Stomach (tissue), 9 donors: ENCODE data around the gene ZC3H10. TPM values are rescaled to one million over a fixed set of nuclear protein-coding genes. Genes with fewer than 3 reads are reported as not detected.

ENCODE experiments used
- DNase-seq, 2 donors: peaks; one replicate each; pipeline versions ENCODE4 v3.0.0 to v3.0.0-alpha.2; 2013 to 2019
- H3K27ac ChIP-seq, 5 donors: fragments of 200-600 bp in 4 of 5; sonication (generic) in 4 of 5; one replicate each; pipeline ENCODE4 v1.5.1; 2013 to 2019; ENCODE audit warnings: mild to moderate bottlenecking in 1 of 5, moderate library complexity in 1 of 5
- H3K27me3 ChIP-seq, 3 donors: fragments of 200-600 bp; sonication (generic); one replicate each; pipeline ENCODE4 v1.5.1; 2017 to 2019; ENCODE audit warnings: mixed run types in 1 of 3
- H3K36me3 ChIP-seq, 4 donors: fragments of 200-600 bp; sonication (generic); 1 replicate in 3 of 4; 2 replicates in 1 of 4; pipeline ENCODE4 v1.5.1; 2016 to 2019
- H3K4me1 ChIP-seq, 4 donors: fragments of 200-600 bp; sonication (generic); one replicate each; pipeline ENCODE4 v1.5.1; 2016 to 2019
- H3K4me3 ChIP-seq, 4 donors: fragments of 200-600 bp; sonication (generic) in 3 of 4; one replicate each; pipeline ENCODE4 v1.5.1; 2016 to 2019; ENCODE audit warnings: mild to moderate bottlenecking in 1 of 4
- H3K9me3 ChIP-seq, 4 donors: fragments of 200-600 bp; sonication (generic); one replicate each; pipeline ENCODE4 v1.5.1; 2016 to 2019
- EP300 ChIP-seq: sonication (generic); formaldehyde crosslinking; IDR thresholded peaks from one replicate; pipeline ENCODE4 v1.6.1; 2017; ENCODE audit warnings: antibody characterized with exemption
- POLR2A ChIP-seq, 4 donors: fragments of 450-650 bp; IDR thresholded peaks; one replicate each; pipeline ENCODE4 v1.6.1; 2016; ENCODE audit warnings: antibody characterized with exemption in 4 of 4, control low read depth in 2 of 4, mild to moderate bottlenecking in 1 of 4, moderate library complexity in 1 of 4
- POLR2AphosphoS5 ChIP-seq, 3 donors: sonication (generic); formaldehyde crosslinking; IDR thresholded peaks; one replicate each; pipeline ENCODE4 v1.6.1; 2016; ENCODE audit warnings: antibody characterized with exemption in 3 of 3
- WGBS, 5 donors: extraction: QIAGEN DNeasy Blood & Tissue Kit in 3 of 5; methylation state at CpG; one replicate each; pipeline versions ENCODE4 v1.1.5 to v1.1.7; 2013 to 2018; 5-methylcytosine and 5-hydroxymethylcytosine counted together
- intact Hi-C: fragments of 100-400 bp; cut with DNase I; formaldehyde crosslinking; loops from one replicate; pipeline ENCODE4 v1.15.1; 2023; ENCODE audit warnings: low total_unique reads
- polyA plus RNA-seq, 3 donors: library from polyadenylated mRNA; stranded (reverse); fragments of 200-250 nt; gene quantifications; one replicate each; pipeline ENCODE4 v1.2.3, GENCODE V29; 2013
- total RNA-seq, 5 donors: library from RNA; depleted of rRNA; stranded (reverse); fragments of >200 nt; gene quantifications; one replicate each; pipeline versions ENCODE4 v1.1.0 to v1.2.3, GENCODE V29; 2014 to 2016
- TF ChIP-seq, protein P1 (sequence below), 7 experiments: fragments of 450-650 bp in 4 of 7; fragments of 200-600 bp in 3 of 7; sonication (generic) in 3 of 7; IDR thresholded peaks; one replicate each; pipeline ENCODE4 v1.5.1; 2016 to 2019; ENCODE audit warnings: antibody characterized with exemption in 7 of 7, control low read depth in 2 of 7, mild to moderate bottlenecking in 1 of 7
- donor health status: healthy with polysubstance abuse.
- donor health status: Bipolar disorder and iron deficiency.
- donor health status: healthy.

ZC3H10 gene
- total and polyA plus RNA-seq, 8 donors = under 0.01 to 5.8 (median 2.0) TPM

DNA sequence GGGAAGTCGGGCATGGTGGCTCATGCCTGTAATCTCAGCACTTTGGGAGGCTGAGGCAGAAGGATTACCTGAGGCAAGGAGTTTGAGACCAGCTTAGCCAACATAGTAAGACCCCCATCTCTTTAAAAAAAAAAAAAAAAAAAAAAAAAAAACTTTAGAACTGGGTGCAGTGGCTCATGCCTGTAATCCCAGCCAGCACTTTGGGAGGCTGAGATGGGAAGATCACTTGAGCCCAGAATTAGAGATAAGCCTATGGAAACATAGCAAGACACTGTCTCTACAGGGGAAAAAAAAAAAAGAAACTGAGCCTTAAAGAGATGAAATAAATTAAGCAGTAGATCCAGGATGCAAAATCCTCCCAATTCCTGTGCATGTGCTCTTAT lies 15.4 kb upstream of the ZC3H10 start:
- TF ChIP-seq, protein P1, sequence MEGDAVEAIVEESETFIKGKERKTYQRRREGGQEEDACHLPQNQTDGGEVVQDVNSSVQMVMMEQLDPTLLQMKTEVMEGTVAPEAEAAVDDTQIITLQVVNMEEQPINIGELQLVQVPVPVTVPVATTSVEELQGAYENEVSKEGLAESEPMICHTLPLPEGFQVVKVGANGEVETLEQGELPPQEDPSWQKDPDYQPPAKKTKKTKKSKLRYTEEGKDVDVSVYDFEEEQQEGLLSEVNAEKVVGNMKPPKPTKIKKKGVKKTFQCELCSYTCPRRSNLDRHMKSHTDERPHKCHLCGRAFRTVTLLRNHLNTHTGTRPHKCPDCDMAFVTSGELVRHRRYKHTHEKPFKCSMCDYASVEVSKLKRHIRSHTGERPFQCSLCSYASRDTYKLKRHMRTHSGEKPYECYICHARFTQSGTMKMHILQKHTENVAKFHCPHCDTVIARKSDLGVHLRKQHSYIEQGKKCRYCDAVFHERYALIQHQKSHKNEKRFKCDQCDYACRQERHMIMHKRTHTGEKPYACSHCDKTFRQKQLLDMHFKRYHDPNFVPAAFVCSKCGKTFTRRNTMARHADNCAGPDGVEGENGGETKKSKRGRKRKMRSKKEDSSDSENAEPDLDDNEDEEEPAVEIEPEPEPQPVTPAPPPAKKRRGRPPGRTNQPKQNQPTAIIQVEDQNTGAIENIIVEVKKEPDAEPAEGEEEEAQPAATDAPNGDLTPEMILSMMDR (IDR thresholded peaks at IDR 0.05) = no peak
- no peak for TF ChIP-seq POLR2AphosphoS5 (IDR thresholded peaks at IDR 0.05)
- TF ChIP-seq EP300 = no peak
- no peak for TF ChIP-seq POLR2A (IDR thresholded peaks at IDR 0.05)
- Histone ChIP-seq H3K4me3 (peak overlapping the region in 1 of 4 donors; percentile 81), H3K9me3 (no peaks in the 10 kb centered on the region), H3K27me3 (no peaks in the 10 kb centered on the region), H3K27ac (peak overlapping the region in 4 of 5 donors; percentile 3 to 90 (median 88)), H3K4me1 (peaks cover 11 to 55% (median 32%) of the 10 kb centered on the region in 4 donors), H3K36me3 (peaks cover 41 to 62% (median 55%) of the 10 kb centered on the region in 4 donors)
- WGBS, 5 donors = 19 to 63% (median 46%) methylated on average over 1 of the region's 1 CpG
- no peak for DNase-seq
- intact Hi-C loops = no loop called here

DNA sequence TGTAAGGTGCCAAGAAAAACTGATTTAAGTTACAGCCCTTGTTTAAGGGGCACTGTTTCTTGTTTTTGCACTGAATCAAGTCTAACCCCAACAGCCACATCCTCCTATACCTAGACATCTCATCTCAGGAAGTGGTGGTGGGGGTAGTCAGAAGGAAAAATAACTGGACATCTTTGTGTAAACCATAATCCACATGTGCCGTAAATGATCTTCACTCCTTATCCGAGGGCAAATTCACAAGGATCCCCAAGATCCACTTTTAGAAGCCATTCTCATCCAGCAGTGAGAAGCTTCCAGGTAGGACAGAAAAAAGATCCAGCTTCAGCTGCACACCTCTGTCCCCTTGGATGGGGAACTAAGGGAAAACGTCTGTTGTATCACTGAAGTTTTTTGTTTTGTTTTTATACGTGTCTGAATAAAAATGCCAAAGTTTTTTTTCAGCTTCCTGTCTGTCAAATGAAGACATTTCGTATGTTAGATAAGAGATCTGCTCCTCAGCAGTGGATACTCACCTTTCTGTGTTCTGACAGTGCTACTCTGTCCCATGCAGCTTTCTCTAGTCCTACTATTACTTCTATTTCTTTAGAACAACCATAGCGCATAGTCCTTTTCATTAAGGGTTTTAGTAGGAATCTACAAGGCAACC lies 14.9 kb upstream of the ZC3H10 start:
- Histone ChIP-seq H3K4me1 (peaks cover 11 to 58% (median 32%) of the 10 kb centered on the region in 4 donors), H3K27ac (peak overlapping the region; percentile 28 to 90 (median 88)), H3K36me3 (peaks cover 46 to 62% (median 56%) of the 10 kb centered on the region in 4 donors), H3K9me3 (no peaks in the 10 kb centered on the region), H3K27me3 (no peaks in the 10 kb centered on the region), H3K4me3 (peak overlapping the region; percentile 66 to 96 (median 78))
- 29 to 44% (median 38%) methylated on average over 6 of the region's 6 CpGs for WGBS, 5 donors
- DNase-seq = peak in 1 of 2 donors; percentile 20
- TF ChIP-seq, protein P1 (IDR thresholded peaks at IDR 0.05) = no peak
- peak in 1 of 3 donors; percentile 6 for TF ChIP-seq POLR2AphosphoS5 (IDR thresholded peaks at IDR 0.05)
- intact Hi-C loops = no loop called here

DNA sequence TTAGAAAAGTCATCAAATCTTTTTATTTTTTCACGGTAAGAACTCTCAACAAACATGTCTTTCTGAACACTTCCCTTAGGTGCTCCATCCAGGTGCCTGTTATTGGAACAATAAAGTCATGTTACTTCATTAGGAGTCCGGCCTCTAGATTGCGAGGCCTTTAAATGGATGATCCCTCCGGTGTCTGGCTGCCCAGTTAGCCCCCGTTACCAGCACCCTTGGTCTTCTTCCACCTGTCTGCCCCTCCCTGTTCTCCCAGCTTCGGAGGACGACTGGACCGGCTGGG lies 14.3 kb upstream of the ZC3H10 start:
- peak overlapping the region; percentile 88 to 93 (median 89) for H3K27ac ChIP-seq
- intact Hi-C loops = no loop called here
- peaks cover 11 to 58% (median 32%) of the 10 kb centered on the region in 4 donors for H3K4me1 ChIP-seq
- H3K27me3 ChIP-seq = no peaks in the 10 kb centered on the region
- 0 to 2% (median 2%) methylated on average over 7 to 8 of the region's 8 CpGs for WGBS, 5 donors
- TF ChIP-seq, protein P1 (IDR thresholded peaks at IDR 0.05) = no peak
- TF ChIP-seq POLR2AphosphoS5 (IDR thresholded peaks at IDR 0.05) (no peak), POLR2A (IDR thresholded peaks at IDR 0.05) (no peak), EP300 (no peak)
- H3K36me3 ChIP-seq = peaks cover 47 to 62% (median 56%) of the 10 kb centered on the region in 4 donors
- no peaks in the 10 kb centered on the region for H3K9me3 ChIP-seq
- DNase-seq = no peak
- H3K4me3 ChIP-seq = peak overlapping the region; percentile 66 to 96 (median 78)

DNA sequence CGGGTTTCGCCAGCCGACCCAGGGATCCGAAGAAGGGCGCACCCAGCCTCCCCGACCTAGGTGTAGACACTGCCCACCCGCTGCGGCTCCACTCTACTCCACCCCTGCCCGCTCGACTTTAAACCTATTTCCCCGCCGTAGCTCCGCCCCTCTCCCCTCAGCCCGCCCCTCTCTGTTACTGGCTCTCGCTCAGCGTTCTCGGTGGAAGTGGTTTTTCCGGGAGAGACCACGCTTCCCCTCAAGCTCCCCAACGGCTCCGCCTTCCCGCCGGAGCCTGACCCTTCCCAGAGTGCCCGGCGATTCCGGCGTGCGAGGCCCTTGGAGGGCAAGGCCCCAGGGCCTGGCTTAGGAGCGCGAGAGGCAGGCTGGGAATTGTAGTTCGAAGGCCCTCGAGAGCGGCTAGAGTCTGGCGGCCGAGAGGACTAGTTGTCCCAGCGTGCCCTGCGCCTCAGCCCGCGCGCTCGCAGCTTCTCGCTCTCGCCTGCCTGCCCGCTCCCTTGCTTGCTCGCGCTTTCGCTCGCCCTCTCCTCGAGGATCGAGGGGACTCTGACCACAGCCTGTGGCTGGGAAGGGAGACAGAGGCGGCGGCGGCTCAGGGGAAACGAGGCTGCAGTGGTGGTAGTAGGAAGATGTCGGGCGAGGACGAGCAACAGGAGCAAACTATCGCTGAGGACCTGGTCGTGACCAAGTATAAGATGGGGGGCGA lies 13.8 kb upstream of the ZC3H10 start, which contains the start of gene PA2G4:
PA2G4 (plus strand) TSS at position 451 of the 706 bp plus-strand sequence; CDS start at position 630, 179 bp downstream.
- H3K36me3 ChIP-seq = peaks cover 49 to 62% (median 56%) of the 10 kb centered on the region in 4 donors
- peaks cover 11 to 55% (median 32%) of the 10 kb centered on the region in 4 donors for H3K4me1 ChIP-seq
- intact Hi-C loops = no loop called here
- TF ChIP-seq EP300 (no peak), POLR2AphosphoS5 (IDR thresholded peaks at IDR 0.05) (peak; percentile 90 to 99 (median 96)), POLR2A (IDR thresholded peaks at IDR 0.05) (peak in 2 of 4 donors; percentile 78 to 85)
- TF ChIP-seq, protein P1 (IDR thresholded peaks at IDR 0.05) = peak in 1 of 7 experiments; percentile 7
- DNase-seq = peak; percentile 98 to 100
- H3K9me3 ChIP-seq = no peaks in the 10 kb centered on the region
- H3K27ac ChIP-seq = peak within 1 kb of the TSS; percentile 88 to 93 (median 89)
- H3K4me3 ChIP-seq = peak within 1 kb of the TSS; percentile 66 to 96 (median 78)
- no peaks in the 10 kb centered on the region for H3K27me3 ChIP-seq
- 0 to 1% (median 0%) methylated on average over 36 to 60 of the region's 60 CpGs for WGBS, 5 donors
